H7 (cell line): ENCODE measurements around the gene MTHFD1L. TPM values are rescaled to one million over a fixed set of nuclear protein-coding genes. Genes with fewer than 3 reads are reported as not detected.
A peak's percentile ranks its signal among the peaks of the same experiment; 100 is the strongest.
"Not testable (repeated sequence)": the region's sequence is repeated elsewhere in the genome, so short reads cannot be mapped to it uniquely, and the experiment has no call there.

Source experiments
- DNase-seq: peaks from one replicate; pipeline ENCODE4 v3.0.0; 2012
- H3K27me3 ChIP-seq: 2 replicates; pipeline ENCODE4 v1.6.0; 2011; ENCODE audit warnings: mild to moderate bottlenecking, low read length; ENCODE audit not compliant: control insufficient read depth, insufficient read depth
- H3K36me3 ChIP-seq: replicated peaks from 2 replicates; pipeline ENCODE4 v1.5.1; 2011; ENCODE audit warnings: low read length; ENCODE audit not compliant: control insufficient read depth, insufficient read depth
- H3K4me3 ChIP-seq: 2 replicates; pipeline ENCODE4 v1.5.1; 2011; ENCODE audit warnings: low read depth, mild to moderate bottlenecking, control low read depth, low read length, moderate library complexity; ENCODE audit not compliant: insufficient read depth
- total RNA-seq: library from RNA; depleted of rRNA; stranded (reverse); fragments of >200 nt; shearing (Covaris generic); gene quantifications from 2 replicates; pipeline ENCODE4 v1.2.3, GENCODE V29; 2014

The MTHFD1L gene
- total RNA-seq, 1 experiment from 2014 or later, result 46.0 TPM

- not testable (repeated sequence) for H3K27me3 ChIP-seq, H3K4me3 ChIP-seq, H3K36me3 ChIP-seq, DNase-seq
Measured at GRCh38 chr6:151042911-151043330, 177.4 kb downstream of the MTHFD1L start.

- Histone ChIP-seq H3K4me3 (no peak overlapping the region), H3K27me3 (no peaks in the 10 kb centered on the region), H3K36me3 (peaks cover 1% of the 10 kb centered on the region)
- DNase-seq, result no peak
Measured at GRCh38 chr6:151043944-151044343, 178.4 kb downstream of the MTHFD1L start.

GRCh38 chr6:151044465-151045441, 179.3 kb downstream of the MTHFD1L start:
- DNase-seq, result peak; percentile 46
- no peaks in the 10 kb centered on the region for H3K27me3 ChIP-seq
- no peak overlapping the region for H3K4me3 ChIP-seq
- H3K36me3 ChIP-seq, result peaks cover 1% of the 10 kb centered on the region; the same call in 1 of the 2 replicates

- H3K27me3 ChIP-seq, H3K36me3 ChIP-seq, H3K4me3 ChIP-seq: not testable (repeated sequence)
- peak; percentile 62 for DNase-seq
Measured at GRCh38 chr6:151045511-151046222, 180.2 kb downstream of the MTHFD1L start.

- Histone ChIP-seq H3K4me3 (no peak overlapping the region), H3K36me3 (peaks cover 7% of the 10 kb centered on the region), H3K27me3 (no peaks in the 10 kb centered on the region)
- no peak for DNase-seq
Measured at GRCh38 chr6:151051164-151051563, 185.7 kb downstream of the MTHFD1L start.

GRCh38 chr6:151052021-151052646, 186.6 kb downstream of the MTHFD1L start:
- Histone ChIP-seq H3K4me3 (no peak overlapping the region), H3K36me3 (peaks cover 7% of the 10 kb centered on the region), H3K27me3 (no peaks in the 10 kb centered on the region)
- no peak for DNase-seq

- no peak for DNase-seq
- Histone ChIP-seq H3K36me3 (peaks cover 6% of the 10 kb centered on the region), H3K27me3 (no peaks in the 10 kb centered on the region), H3K4me3 (no peak overlapping the region)
Measured at GRCh38 chr6:151054306-151054705, 188.8 kb downstream of the MTHFD1L start.

GRCh38 chr6:151056230-151056907, 190.9 kb downstream of the MTHFD1L start:
- no peak for DNase-seq
- Histone ChIP-seq H3K4me3 (no peak overlapping the region), H3K27me3 (no peaks in the 10 kb centered on the region), H3K36me3 (peaks cover 2% of the 10 kb centered on the region)

GRCh38 chr6:151057061-151057460, 191.6 kb downstream of the MTHFD1L start:
- DNase-seq, result no peak
- Histone ChIP-seq H3K4me3 (no peak overlapping the region), H3K36me3 (no peaks in the 10 kb centered on the region; the same call in none of the 2 replicates), H3K27me3 (no peaks in the 10 kb centered on the region)

- H3K27me3 ChIP-seq, result no peaks in the 10 kb centered on the region
- no peaks in the 10 kb centered on the region; the same call in 1 of the 2 replicates for H3K36me3 ChIP-seq
- no peak for DNase-seq
- H3K4me3 ChIP-seq, result no peak overlapping the region
Measured at GRCh38 chr6:151058021-151058733, 192.7 kb downstream of the MTHFD1L start.

- Histone ChIP-seq H3K4me3 (no peak overlapping the region), H3K27me3 (no peaks in the 10 kb centered on the region), H3K36me3 (no peaks in the 10 kb centered on the region; the same call in 1 of the 2 replicates)
- no peak for DNase-seq
Measured at GRCh38 chr6:151059612-151060095, 194.2 kb downstream of the MTHFD1L start.

- no peak overlapping the region for H3K4me3 ChIP-seq
Measured at GRCh38 chr6:151060096-151060765, 194.7 kb downstream of the MTHFD1L start.

More at GRCh38 chr6:151060096-151060765, 194.7 kb downstream of the MTHFD1L start:
- Histone ChIP-seq H3K27me3 (no peaks in the 10 kb centered on the region), H3K36me3 (no peaks in the 10 kb centered on the region; the same call in 1 of the 2 replicates)
- DNase-seq, result no peak
